NCI-H524 (cell line): Measurements from ENCODE around the gene OR4D11.

Experiments
- DNase-seq, 2 experiments: peaks; one replicate each; lab custom pipeline; 2025; lab: John Stamatoyannopoulos, UW

OR4D11 gene

GRCh38 chr11:59548309-59548656 is 44.9 kb downstream of the OR4D11 start:
- no peak for DNase-seq

DNA sequence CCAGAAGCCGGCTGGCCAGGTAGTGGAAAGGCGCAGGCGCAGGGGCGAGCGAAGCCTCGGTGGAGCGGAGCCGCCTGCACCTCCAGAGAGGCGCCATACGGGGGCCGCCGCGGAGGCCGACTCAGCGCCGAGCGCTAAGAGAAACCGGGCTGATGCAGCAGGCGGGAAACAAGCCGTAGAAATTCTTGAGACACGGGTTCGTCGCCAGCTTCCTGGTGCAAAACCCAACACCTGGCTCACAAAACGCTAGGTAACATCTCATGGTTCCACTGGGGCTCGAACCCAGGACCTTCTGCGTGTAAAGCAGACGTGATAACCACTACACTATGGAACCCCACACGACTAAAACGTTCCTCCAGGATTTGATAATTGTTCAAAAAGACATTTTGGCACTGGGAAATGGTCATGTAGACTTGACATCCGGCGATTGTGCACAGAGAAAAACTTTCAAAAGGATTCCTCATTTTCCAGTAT is 47.0 kb downstream of the OR4D11 start:
- DNase-seq, result peak; percentile 93 to 97

GRCh38 chr11:59550842-59551658 is 47.7 kb downstream of the OR4D11 start:
- DNase-seq, result peak; percentile 92 to 93

- DNase-seq, result peak; percentile 44 to 67
These were observed 48.5 kb downstream of the OR4D11 start for GRCh38 chr11:59551659-59552521.

DNA sequence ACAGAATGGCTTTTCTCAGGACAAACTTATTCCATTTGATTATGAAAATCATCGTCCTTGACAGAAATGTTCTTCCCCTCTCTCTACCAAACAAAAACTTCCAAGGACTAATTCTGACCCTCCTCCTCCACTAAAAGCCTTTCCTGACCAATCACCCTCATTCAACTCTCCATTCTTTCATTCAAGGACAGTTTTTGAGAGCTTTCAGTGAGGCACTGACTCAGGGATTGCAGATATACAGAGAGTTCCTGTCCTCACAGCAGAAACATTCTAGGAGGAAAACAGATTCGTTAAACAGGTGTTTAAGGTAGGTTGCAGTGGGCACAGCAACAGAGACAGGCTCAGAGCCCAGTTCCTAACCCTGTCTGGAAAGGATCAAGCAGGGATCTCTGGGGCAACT is 49.5 kb downstream of the OR4D11 start:
- no peak for DNase-seq

- DNase-seq, result no peak
These were observed 49.9 kb downstream of the OR4D11 start for GRCh38 chr11:59553323-59553722.
